Cardiac septum (tissue), 1 donor: ENCODE results near the gene ITIH3. TPM values are rescaled to one million over a fixed set of nuclear protein-coding genes. Genes with fewer than 3 reads are reported as not detected.

ENCODE experiments used
- DNase-seq: peaks from one replicate; pipeline ENCODE4 v3.0.0-alpha.2; 2020; ENCODE audit warnings: low spot score
- intact Hi-C: fragments of 100-400 bp; cut with DNase I; formaldehyde crosslinking; loops from one replicate; pipeline ENCODE4 v1.14.0; 2022
- total RNA-seq: library from RNA; stranded (reverse); fragmentation: NEBNext Ultra II Directional; extraction: Animal tissue kit (Norgen Biotek cat#: 25700); gene quantifications from one replicate; pipeline ENCODE4 v1.2.1, GENCODE V29; 2021
- donor health status: DM: no; HTN: no; CAD: no.

The ITIH3 gene
- total RNA-seq, 1 donor from 2014 or later, result 0.78 TPM

GRCh38 chr3:52839892-52840545 lies 45.4 kb downstream of the ITIH3 start:
- no peak for DNase-seq
- intact Hi-C loops, result no loop called here

GRCh38 chr3:52841211-52841980 lies 46.8 kb downstream of the ITIH3 start:
- no peak for DNase-seq
- intact Hi-C loops, result no loop called here

DNA sequence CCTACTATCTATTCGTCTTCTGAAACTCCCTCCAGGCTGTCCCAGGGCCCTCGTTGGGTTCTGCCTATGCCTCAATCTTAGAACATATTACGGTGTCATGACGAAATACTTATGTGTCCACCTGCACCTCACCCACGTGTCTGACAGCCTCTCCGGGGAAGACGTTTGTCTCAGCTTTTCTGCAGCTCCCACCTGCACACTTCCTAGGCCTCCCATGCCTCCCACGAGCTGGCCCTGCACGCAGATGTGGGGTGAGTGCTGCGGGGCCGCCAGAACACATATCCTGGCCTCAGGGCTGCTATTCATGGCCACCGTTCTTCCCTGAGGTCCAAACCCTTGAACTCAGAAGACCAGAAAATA lies 47.4 kb downstream of the ITIH3 start:
- intact Hi-C loops, result no loop called here
- DNase-seq, result no peak

GRCh38 chr3:52842424-52842823 lies 47.8 kb downstream of the ITIH3 start:
- intact Hi-C loops, result no loop called here
- peak; percentile 84 for DNase-seq

- intact Hi-C loops, result no loop called here
- no peak for DNase-seq
These were observed 48.7 kb downstream of the ITIH3 start for GRCh38 chr3:52843108-52843865.

DNA sequence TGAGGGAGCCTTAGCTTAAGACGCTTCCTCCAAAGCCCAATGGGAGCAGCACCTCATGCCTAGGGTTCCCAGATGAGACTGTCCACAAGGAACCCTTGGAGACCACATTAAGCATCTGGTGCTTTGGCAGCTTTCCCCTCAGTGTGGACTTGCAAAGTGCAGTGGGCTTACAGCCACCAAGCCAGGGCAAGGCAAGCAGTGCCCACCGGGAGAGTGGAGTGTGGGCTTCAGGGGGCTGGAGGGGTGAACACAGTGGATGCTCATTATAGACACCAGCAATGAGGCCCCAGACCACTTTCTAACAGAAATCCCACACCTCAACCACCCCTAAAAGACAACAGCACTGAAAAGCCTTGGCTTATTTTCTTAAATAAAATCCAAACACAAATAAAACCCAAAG lies 49.3 kb downstream of the ITIH3 start:
- intact Hi-C loops, result no loop called here
- no peak for DNase-seq

- intact Hi-C loops, result no loop called here
These were observed 49.8 kb downstream of the ITIH3 start for GRCh38 chr3:52844290-52844975.

GRCh38 chr3:52845157-52845556 lies 50.6 kb downstream of the ITIH3 start:
- intact Hi-C loops, result loop anchor here (5.0 kb wide), 1 partner anchor 52 kb away; the partner anchor contains the start of gene STIMATE
- no peak for DNase-seq

More at GRCh38 chr3:52844290-52844975, 49.8 kb downstream of the ITIH3 start:
- DNase-seq, result no peak

- intact Hi-C loops, result loop anchor here (5.0 kb wide), 1 partner anchor 51 kb away; the partner anchor contains the start of gene STIMATE
- no peak for DNase-seq
These were observed 51.3 kb downstream of the ITIH3 start for GRCh38 chr3:52845691-52846431.

DNA sequence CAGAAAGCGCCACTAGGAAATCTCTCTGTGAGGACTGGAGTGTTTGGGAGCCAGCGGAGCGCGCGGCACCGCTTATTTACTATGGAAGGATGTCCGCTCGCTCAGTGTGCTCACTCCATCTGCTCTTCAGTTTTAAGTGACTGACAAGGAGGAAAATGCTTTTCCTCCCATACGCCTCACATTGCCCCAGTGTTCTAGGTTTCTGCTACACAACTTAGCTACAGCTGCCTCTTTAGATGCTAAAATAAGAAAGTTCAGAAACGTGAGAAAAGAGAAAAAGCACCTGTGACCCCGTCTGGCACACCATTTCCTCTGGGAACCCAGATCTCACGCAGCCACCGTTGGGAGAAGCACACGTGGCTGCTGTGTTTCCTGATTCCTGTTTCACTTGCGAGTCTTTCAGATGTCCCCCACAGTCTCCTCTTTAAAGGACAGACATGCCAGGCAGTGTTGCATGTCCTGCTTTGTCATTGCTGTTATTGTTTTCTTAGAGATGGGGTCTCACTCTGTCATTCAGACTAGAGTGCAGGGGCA lies 51.9 kb downstream of the ITIH3 start:
- intact Hi-C loops, result loop anchor here (5.0 kb wide), 1 partner anchor 51 kb away; the partner anchor contains the start of gene STIMATE
- no peak for DNase-seq

- intact Hi-C loops, result loop anchor here (5.0 kb wide), 1 partner anchor 50 kb away; the partner anchor contains the start of gene STIMATE
These were observed 52.6 kb downstream of the ITIH3 start for GRCh38 chr3:52847241-52847640.

DNA sequence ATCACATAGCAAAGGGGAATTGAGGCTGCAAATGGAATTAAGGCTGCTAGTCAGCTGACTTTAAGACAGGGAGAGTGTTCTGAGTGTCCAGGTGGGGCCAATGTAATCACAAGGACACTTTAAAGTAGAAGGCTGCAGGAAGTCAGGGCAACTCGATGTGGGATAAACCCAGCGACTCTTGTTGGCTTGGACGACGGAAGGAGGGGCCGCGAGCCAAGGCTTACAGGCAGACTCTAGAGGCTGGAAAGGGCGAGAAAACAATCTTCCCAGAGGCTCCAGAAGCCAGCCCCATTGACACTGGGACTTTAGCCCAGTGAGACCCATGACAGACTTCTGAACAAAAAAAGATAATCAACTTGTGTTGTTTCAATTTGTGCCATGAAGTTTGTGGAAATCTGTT lies 53.1 kb downstream of the ITIH3 start:
- intact Hi-C loops, result loop anchor here (5.0 kb wide), 1 partner anchor 50 kb away; the partner anchor contains the start of gene STIMATE

More at GRCh38 chr3:52847241-52847640, 52.6 kb downstream of the ITIH3 start:
- DNase-seq, result no peak

DNA sequence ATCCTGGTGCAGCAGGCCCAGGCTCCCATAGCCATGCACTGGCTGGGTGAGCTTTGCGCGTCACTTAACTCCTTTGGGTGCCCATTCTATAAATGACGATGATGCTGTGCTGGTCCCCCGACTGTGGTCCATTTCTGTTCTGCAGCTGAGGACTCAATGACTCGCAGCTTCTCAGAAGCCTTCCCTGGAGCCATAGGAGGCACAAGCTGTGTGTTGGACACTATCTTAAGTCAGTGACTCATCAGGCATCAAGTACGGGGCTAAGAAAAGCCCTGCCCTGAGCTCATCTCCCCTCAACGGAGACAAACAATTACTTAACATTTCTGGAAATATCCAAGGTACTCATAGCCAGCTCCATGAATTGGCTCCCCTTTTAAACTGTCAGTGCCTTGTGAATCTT lies 54.0 kb downstream of the ITIH3 start:
- DNase-seq, result no peak
- intact Hi-C loops, result loop anchor here (5.0 kb wide), 1 partner anchor 49 kb away; the partner anchor contains the start of gene STIMATE

More for the DNA sequence above, 53.1 kb downstream of the ITIH3 start:
- no peak for DNase-seq

DNA sequence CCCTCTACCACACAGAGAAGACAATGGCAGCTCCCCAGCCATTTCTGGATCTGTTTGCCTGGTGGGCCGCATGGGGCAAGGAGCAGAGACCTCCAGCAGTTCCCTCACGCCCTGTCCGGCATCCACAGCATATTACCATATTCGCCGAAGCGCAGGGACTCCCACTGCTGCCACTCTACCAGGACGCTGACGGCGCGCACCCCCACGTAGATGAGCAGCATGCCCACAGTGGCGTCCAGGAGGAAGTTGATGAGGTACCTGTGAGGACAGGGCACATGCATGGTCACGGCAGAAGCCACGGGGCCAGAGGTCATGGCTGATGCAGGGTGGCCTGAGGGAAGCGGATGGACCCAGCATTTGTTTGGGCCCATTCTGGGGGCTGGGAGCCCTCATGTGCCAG lies 55.1 kb downstream of the ITIH3 start:
- intact Hi-C loops, result loop anchor here (5.0 kb wide), 2 partner anchors 48 to 223 kb away; partner anchors contain the start of gene STIMATE
- DNase-seq, result no peak

DNA sequence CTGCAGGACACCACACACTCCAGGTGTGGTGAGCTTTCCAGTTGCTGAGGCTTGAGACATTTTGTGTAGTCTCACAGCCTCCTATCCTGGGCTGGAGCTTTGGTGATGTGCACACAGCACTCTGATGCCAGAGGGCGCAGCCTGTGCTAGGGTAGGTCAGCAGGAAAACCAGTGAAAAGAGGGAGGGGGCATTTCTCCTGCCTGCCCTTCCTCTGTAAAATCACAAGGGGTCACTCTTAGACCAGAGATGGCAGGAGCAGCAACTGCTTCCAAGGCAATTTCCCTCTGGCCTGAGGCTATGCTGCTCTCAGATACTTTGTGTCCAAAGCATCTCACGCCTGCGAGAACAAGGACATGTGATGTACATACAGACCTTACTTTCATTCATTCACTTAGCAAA lies 56.8 kb downstream of the ITIH3 start:
- intact Hi-C loops, result loop anchor here (5.0 kb wide), 1 partner anchor 221 kb away; no protein-coding TSS in a partner anchor

DNA sequence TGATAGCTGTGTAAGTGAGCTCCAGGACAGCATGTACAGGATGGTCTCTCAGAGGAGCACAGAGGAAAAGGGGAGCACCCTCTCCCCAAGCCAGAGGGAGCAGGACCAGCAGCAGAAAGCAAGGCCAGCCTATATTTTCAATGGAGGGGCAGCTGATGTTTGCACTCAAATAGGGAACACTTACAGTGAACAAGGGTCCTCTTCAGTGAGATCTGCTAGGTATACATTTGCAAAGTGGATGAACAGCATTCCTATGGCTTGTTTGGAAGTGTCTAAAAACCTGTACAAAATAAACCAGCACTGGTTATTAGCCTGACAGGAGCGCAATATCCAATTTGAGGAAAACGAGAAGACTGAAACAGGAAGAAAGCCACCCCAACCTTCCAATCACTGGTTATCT lies 57.8 kb downstream of the ITIH3 start:
- no peak for DNase-seq
- intact Hi-C loops, result loop anchor here (5.0 kb wide), 1 partner anchor 220 kb away; no protein-coding TSS in a partner anchor

More for the DNA sequence above, 56.8 kb downstream of the ITIH3 start:
- DNase-seq, result no peak

DNA sequence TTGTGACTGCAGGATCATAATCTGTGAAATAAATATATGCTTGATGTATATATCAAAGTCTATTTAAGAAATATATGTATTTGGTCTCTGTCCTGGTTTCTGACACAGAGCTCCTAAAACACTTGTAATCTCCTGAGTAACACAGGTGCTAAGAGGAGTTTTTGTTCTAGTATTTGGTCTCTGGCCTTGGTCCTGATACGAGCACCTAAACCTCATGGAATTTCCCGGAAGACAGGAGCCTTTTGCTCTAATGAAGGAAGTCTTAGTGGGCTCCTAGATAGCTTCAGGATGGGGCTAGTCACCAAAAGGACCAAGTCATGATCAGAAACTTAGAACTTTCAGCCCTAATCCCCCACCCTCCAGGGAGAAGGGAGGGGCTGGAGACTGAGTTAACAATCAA lies 59.4 kb downstream of the ITIH3 start:
- intact Hi-C loops, result loop anchor here (5.0 kb wide), 1 partner anchor 218 kb away; no protein-coding TSS in a partner anchor
- no peak for DNase-seq

GRCh38 chr3:52856666-52857065 lies 62.1 kb downstream of the ITIH3 start:
- DNase-seq, result no peak
- intact Hi-C loops, result no loop called here
